H9 (cell line): Measurements from ENCODE around the gene B3GAT3. TPM values are rescaled to one million over a fixed set of nuclear protein-coding genes. Genes with fewer than 3 reads are reported as not detected.

Experiments used
- DNase-seq: peaks from one replicate; pipeline ENCODE4 v3.0.0-alpha.2; 2017
- H2AFZ ChIP-seq: one replicate; pipeline ENCODE4 v1.6.1; 2013; ENCODE audit warnings: mild to moderate bottlenecking, low read length, control low read depth, moderate library complexity
- H2AK5ac ChIP-seq: 2 replicates; pipeline ENCODE4 v1.6.1; 2013; ENCODE audit warnings: low read length, control low read depth, mixed read lengths; ENCODE audit not compliant: insufficient read length
- H2BK120ac ChIP-seq: one replicate; pipeline ENCODE4 v1.6.1; 2013; ENCODE audit warnings: low read depth, mild to moderate bottlenecking, low read length, control low read depth, inconsistent platforms; ENCODE audit not compliant: poor library complexity, severe bottlenecking
- H2BK12ac ChIP-seq: 2 replicates; pipeline ENCODE4 v1.6.1; 2013; ENCODE audit warnings: low read length, control low read depth, mixed read lengths, low read depth; ENCODE audit not compliant: insufficient read length
- H2BK15ac ChIP-seq: 2 replicates; pipeline ENCODE4 v1.6.1; 2013; ENCODE audit warnings: low read depth, low read length, control low read depth
- H2BK20ac ChIP-seq: one replicate; pipeline ENCODE4 v1.6.1; 2013; ENCODE audit warnings: low read depth, mild to moderate bottlenecking, low read length, control low read depth, inconsistent platforms; ENCODE audit not compliant: poor library complexity, severe bottlenecking
- H2BK5ac ChIP-seq: 2 replicates; pipeline ENCODE4 v1.6.1; 2013; ENCODE audit warnings: low read length, control low read depth, mixed read lengths; ENCODE audit not compliant: insufficient read length
- H3K14ac ChIP-seq: 2 replicates; pipeline ENCODE4 v1.6.1; 2013; ENCODE audit warnings: low read length, control low read depth; ENCODE audit not compliant: insufficient read depth
- H3K18ac ChIP-seq: 2 replicates; pipeline ENCODE4 v1.6.1; 2013; ENCODE audit warnings: low read depth, mild to moderate bottlenecking, mixed read lengths, low read length, control low read depth; ENCODE audit not compliant: insufficient read length
- H3K23ac ChIP-seq: 2 replicates; pipeline ENCODE4 v1.6.1; 2013; ENCODE audit warnings: low read length, control low read depth, mixed read lengths, low read depth; ENCODE audit not compliant: insufficient read length
- H3K23me2 ChIP-seq: 2 replicates; pipeline ENCODE4 v1.6.1; 2013; ENCODE audit warnings: low read depth, mild to moderate bottlenecking, mixed read lengths, low read length, control low read depth; ENCODE audit not compliant: insufficient read length, poor library complexity, severe bottlenecking
- H3K27ac ChIP-seq: 2 replicates; pipeline ENCODE4 v1.5.1; 2013; ENCODE audit warnings: low read length, control low read depth, mixed read lengths, low read depth; ENCODE audit not compliant: insufficient read length
- H3K27me3 ChIP-seq: 2 replicates; pipeline ENCODE4 v1.6.1; 2013; ENCODE audit warnings: low read length, control low read depth, inconsistent platforms; ENCODE audit not compliant: insufficient read depth
- H3K4ac ChIP-seq: 2 replicates; pipeline ENCODE4 v1.6.1; 2013; ENCODE audit warnings: low read depth, mild to moderate bottlenecking, control low read depth, inconsistent platforms, low read length, moderate library complexity
- H3K4me1 ChIP-seq: 2 replicates; pipeline ENCODE4 v1.6.1; 2013; ENCODE audit warnings: low read length, control low read depth, inconsistent platforms; ENCODE audit not compliant: insufficient read depth
- H3K4me2 ChIP-seq: 2 replicates; pipeline ENCODE4 v1.6.1; 2013; ENCODE audit warnings: low read length, control low read depth, mixed read lengths; ENCODE audit not compliant: insufficient read length, insufficient read depth
- H3K56ac ChIP-seq: 2 replicates; pipeline ENCODE4 v1.6.1; 2013; ENCODE audit warnings: low read depth, mild to moderate bottlenecking, mixed read lengths, low read length, control low read depth; ENCODE audit not compliant: insufficient read length
- H3K79me1 ChIP-seq: 2 replicates; pipeline ENCODE4 v1.6.1; 2013; ENCODE audit warnings: low read depth, mild to moderate bottlenecking, moderate library complexity, low read length, control low read depth, inconsistent platforms; ENCODE audit not compliant: insufficient read depth, poor library complexity, severe bottlenecking
- H3K79me2 ChIP-seq: 2 replicates; pipeline ENCODE4 v1.6.1; 2013; ENCODE audit warnings: low read length, control low read depth, inconsistent platforms; ENCODE audit not compliant: insufficient read depth
- H3K9ac ChIP-seq: 2 replicates; pipeline ENCODE4 v1.6.1; 2013; ENCODE audit warnings: low read length, control low read depth, mixed read lengths; ENCODE audit not compliant: insufficient read length; ENCODE audit errors: extremely low read depth
- H3K9me3 ChIP-seq: one replicate; pipeline ENCODE4 v1.6.1; 2013; ENCODE audit warnings: low read depth, low read length, inconsistent platforms; ENCODE audit not compliant: control insufficient read depth
- H3T11ph ChIP-seq: one replicate; pipeline ENCODE4 v1.6.1; 2013; ENCODE audit warnings: mild to moderate bottlenecking, low read length, control low read depth, inconsistent platforms
- H4K20me1 ChIP-seq: one replicate; pipeline ENCODE4 v1.6.1; 2013; ENCODE audit not compliant: control insufficient read depth, insufficient read length, insufficient read depth
- H4K5ac ChIP-seq: 2 replicates; pipeline ENCODE4 v1.6.1; 2013; ENCODE audit warnings: low read depth, mild to moderate bottlenecking, mixed read lengths, low read length, control low read depth; ENCODE audit not compliant: insufficient read length
- H4K8ac ChIP-seq: replicated peaks from 2 replicates; pipeline ENCODE4 v1.6.1; 2013; ENCODE audit warnings: low read length, control low read depth, mixed read lengths, low read depth; ENCODE audit not compliant: insufficient read length
- H4K91ac ChIP-seq: 2 replicates; pipeline ENCODE4 v1.6.1; 2013; ENCODE audit warnings: low read depth, mild to moderate bottlenecking, moderate library complexity, mixed read lengths, low read length, control low read depth; ENCODE audit not compliant: insufficient read length
- H3K27ac Mint-ChIP-seq, 3 experiments: 2 replicates in 2 of 3; 3 replicates in 1 of 3; pipeline ENCODE4 v1.8.0; 2020 to 2021; ENCODE audit warnings: mixed read lengths in 3 of 3, mild to moderate bottlenecking in 1 of 3, moderate library complexity in 1 of 3
- H3K27me3 Mint-ChIP-seq: 2 replicates; pipeline ENCODE4 v1.8.0; 2021; ENCODE audit warnings: low read depth, mild to moderate bottlenecking, moderate library complexity, mixed read lengths
- H3K36me3 Mint-ChIP-seq, 3 experiments: 2 replicates in 2 of 3; 3 replicates in 1 of 3; pipeline ENCODE4 v1.8.0; 2020 to 2021; ENCODE audit warnings: low read depth in 3 of 3, mixed read lengths in 3 of 3; ENCODE audit not compliant: insufficient read depth in 1 of 3
- H3K4me1 Mint-ChIP-seq, 2 experiments: 2 replicates each; pipeline ENCODE4 v1.8.0; 2020; ENCODE audit warnings: mixed read lengths in 2 of 2
- H3K4me3 Mint-ChIP-seq, 2 experiments: 2 replicates in 1 of 2; 3 replicates in 1 of 2; pipeline ENCODE4 v1.8.0; 2020 to 2021; ENCODE audit warnings: mild to moderate bottlenecking in 2 of 2, mixed read lengths in 2 of 2, moderate library complexity in 1 of 2
- H3K9me3 Mint-ChIP-seq, 2 experiments: 2 replicates in 1 of 2; 3 replicates in 1 of 2; pipeline ENCODE4 v1.8.0; 2020; ENCODE audit warnings: mild to moderate bottlenecking in 2 of 2, mixed read lengths in 2 of 2, moderate library complexity in 1 of 2
- CTCF ChIP-seq: fragments of 200-600 bp; sonication (generic); conservative IDR thresholded peaks from 3 replicates; pipeline ENCODE4 v1.8.0; 2021; ENCODE audit warnings: antibody characterized with exemption, mild to moderate bottlenecking
- WGBS: extraction: QIAGEN DNeasy Blood & Tissue Kit; methylation state at CpG from one replicate; pipeline ENCODE4 v1.1.7; 2013; ENCODE audit warnings: missing lambda C conversion rate, low lambda C conversion rate, mixed read lengths; ENCODE audit not compliant: insufficient read length; ENCODE audit errors: extremely low coverage; 5-methylcytosine and 5-hydroxymethylcytosine counted together
- total RNA-seq: library from RNA; stranded (reverse); gene quantifications from 2 replicates; pipeline ENCODE4 v1.2.1, GENCODE V29; 2021

B3GAT3 gene
- total RNA-seq, 1 experiment from 2014 or later: 30.8 TPM

- Histone ChIP-seq H3K4ac (no peak overlapping the region), H4K20me1 (no peaks in the 10 kb centered on the region), H3T11ph (no peak overlapping the region), H3K23me2 (peaks cover 4% of the 10 kb centered on the region), H2BK15ac (no peak overlapping the region), H3K79me2 (no peaks in the 10 kb centered on the region; the same call in 1 of the 2 replicates), H3K56ac (no peak overlapping the region), H3K4me1 (peaks cover 8% of the 10 kb centered on the region), H2BK5ac (no peak overlapping the region), H3K9me3 (no peaks in the 10 kb centered on the region), H3K79me1 (no peaks in the 10 kb centered on the region), H4K8ac (no peak overlapping the region), H3K9ac (no peak overlapping the region), H3K4me2 (peak overlapping the region; percentile 71), H2BK20ac (no peak overlapping the region), H3K27ac (no peak overlapping the region), H4K91ac (no peak overlapping the region), H2AK5ac (no peak overlapping the region), H3K27me3 (peaks cover 12% of the 10 kb centered on the region; the same call in 1 of the 2 replicates), H4K5ac (no peak overlapping the region), H2BK12ac (no peak overlapping the region), H3K14ac (no peak overlapping the region), H3K23ac (no peak overlapping the region), H2BK120ac (no peak overlapping the region), H2AFZ (no peak overlapping the region), H3K18ac (no peak overlapping the region)
- H3K27ac Mint-ChIP-seq: peak overlapping the region in 2 of 3 experiments; percentile 55 to 89; a peak in 5 of 7 replicates
- no peak for TF ChIP-seq CTCF
- H3K4me1 Mint-ChIP-seq: peaks cover 34 to 41% of the 10 kb centered on the region in 2 experiments
- peak; percentile 98 for DNase-seq
- peak overlapping the region; percentile 90 to 93 for H3K4me3 Mint-ChIP-seq
- peaks cover 29% of the 10 kb centered on the region for H3K27me3 Mint-ChIP-seq
- no peaks in the 10 kb centered on the region for H3K9me3 Mint-ChIP-seq
- H3K36me3 Mint-ChIP-seq: peaks cover 61 to 71% (median 70%) of the 10 kb centered on the region in 3 experiments
- 100% methylated on average over 2 of the region's 7 CpGs for WGBS
Measured at GRCh38 chr11:62599069-62599696, 22.6 kb downstream of the B3GAT3 start.
